Activated T-cell treated with anti-CD3 and anti-CD28 coated beads, Interleukin-2, amount 50 U/mL, for 1 hour (primary cell): ENCODE data around the gene PSMB3.
A peak's percentile ranks its signal among the peaks of the same experiment; 100 is the strongest.

Experiments
- DNase-seq: peaks from one replicate; pipeline ENCODE4 v3.0.0-alpha.2; 2020

The PSMB3 gene

DNA sequence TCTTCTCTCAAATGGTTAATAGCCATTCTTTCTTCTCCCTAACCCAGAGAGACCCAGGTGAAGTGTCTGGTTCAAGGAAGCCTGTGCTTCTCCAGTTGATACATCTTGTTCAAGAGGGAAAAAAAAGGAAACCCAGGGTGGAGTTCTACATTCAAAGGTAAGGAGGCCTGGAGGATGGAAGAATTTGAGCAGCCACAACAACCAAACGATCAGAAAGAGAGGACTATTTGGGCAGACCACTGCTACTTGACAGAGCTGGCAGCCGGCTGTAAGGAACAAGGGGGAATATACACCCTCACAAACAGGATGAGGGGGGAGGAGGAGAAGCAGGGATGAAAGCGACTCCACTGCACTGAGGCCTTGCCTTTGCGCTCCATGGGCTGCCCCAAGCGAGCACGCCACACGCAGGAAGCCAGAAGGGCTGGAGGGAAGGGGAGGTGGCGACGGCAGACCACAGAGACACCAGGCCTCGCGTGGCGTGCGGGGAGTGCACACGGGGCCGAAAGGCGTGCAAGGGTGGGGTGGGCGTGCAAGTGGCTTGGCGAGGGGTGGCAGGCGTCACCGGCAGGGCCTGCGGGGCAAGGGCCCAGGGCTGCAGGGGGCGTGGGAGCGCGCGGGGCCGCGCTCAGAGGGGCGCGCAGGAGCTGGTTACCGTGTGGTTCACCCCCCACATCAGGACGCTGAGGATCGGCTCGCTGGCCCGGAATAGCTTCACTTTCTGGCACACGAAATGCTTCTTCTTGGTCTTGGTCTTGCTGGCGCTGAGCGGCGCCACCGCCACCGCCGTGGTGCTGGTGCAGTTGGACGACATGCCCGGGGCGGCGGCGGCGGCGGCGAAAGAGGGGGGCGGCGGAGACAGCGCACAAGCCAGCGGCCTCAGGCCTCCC, 46.3 kb downstream of the PSMB3 start:
- no peak for DNase-seq

DNA sequence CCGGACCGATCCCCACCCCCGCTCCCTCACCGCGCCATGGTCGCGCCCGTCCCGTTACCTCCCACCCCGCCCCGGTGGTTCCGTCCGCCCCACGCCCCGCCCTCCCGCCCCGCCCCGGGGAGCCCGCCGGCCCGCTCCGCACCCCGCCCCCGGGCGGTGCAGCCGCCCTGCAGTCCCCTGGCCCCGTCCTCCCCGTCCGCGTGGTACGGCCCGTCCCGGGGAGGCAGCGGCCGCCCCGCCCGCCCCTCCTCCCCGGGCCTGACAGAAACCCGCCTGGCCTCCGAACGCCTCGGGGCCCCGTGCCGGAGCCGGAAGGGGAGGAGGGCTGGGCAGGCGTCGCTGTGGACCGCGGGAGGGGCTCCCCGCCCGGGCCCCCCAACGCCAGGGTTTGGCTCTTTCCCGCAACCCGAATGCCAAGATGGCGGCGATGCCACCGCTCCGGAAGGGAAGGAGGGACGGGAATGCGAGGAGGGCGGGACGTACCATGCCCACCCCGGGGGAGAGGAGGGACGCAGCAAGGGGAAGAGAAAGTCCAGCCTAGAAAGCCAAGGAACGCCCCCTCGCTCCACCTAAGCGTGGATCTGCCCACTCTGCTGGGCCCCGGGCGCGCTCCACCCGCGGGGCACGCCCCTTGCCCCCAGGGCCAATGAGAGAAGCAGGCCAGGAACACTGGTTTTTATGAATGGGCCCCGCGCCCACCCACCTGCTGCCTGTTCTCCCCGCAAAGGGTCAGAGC, 47.1 kb downstream of the PSMB3 start, which contains the start of gene PIP4K2B:
PIP4K2B (minus strand) TSS at position 56 of the 736 bp plus-strand sequence. CDS start 132 bp downstream, outside the sequence.
- DNase-seq = peak; percentile 88

DNA sequence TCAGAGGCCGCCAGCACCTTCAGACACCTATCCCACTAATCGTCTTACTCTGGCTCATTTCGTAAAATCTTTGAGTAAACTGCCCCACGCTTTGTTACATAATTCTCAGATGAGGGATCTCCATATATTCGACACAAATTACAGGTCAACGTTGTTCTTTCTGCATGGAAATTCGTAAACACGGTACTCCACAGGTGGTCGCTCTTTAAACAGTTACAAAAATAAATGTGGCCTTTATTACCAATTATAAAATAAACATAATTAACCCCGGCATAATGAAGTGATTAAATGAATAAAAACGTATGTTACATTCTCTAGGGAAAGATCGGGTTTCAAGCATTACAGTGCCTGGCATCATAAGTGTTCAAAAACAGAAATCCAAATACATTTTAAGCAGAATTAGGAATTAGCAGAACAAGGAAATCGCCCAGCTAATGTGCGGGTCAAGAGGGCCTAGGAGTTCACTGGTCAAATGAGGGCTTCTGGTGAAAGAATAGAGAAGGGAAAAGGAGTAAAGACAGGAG, 47.8 kb downstream of the PSMB3 start:
- DNase-seq = no peak

DNA sequence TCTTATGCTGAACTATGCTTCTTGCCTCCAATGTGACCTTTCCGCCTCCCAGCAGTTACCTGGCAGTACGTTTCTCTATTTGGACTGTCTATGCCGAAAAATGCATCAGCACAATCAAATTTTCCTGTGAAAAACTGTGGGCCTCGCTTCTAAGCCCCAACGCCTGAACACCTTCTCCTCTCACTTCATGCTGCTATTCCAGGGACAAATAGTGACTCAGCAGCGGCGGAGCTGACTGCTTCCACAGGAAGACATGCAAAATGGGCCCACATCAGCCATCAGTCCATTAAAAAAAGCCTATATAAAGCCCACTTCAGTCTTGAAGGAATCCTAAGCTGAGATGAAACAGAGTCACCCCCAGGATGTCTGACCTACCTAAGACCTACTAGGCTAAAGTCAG, 57.3 kb downstream of the PSMB3 start:
- DNase-seq = no peak
